C4-2B (cell line): ENCODE data around the gene KLRF2.

Experiments used
- CTCF ChIP-seq: fragments of 450-650 bp; conservative IDR thresholded peaks from 2 replicates; pipeline ENCODE4 v1.5.1; 2017; ENCODE audit warnings: mild to moderate bottlenecking
- ZFX ChIP-seq: fragments of 450-650 bp; IDR thresholded peaks from 2 replicates; pipeline ENCODE4 v1.6.1; 2017

- TF ChIP-seq CTCF (no peak), ZFX (no peak)
These were observed 11.8 kb upstream of the KLRF2 start, which contains the start of gene CLEC2B for GRCh38 chr12:9869307-9870161.
